ENCODE results near the gene PCMTD2.
A peak's percentile ranks its signal among the peaks of the same experiment; 100 is the strongest.

PCMTD2 gene

GRCh38 chr20:64238115-64238825, 17.3 kb upstream of the PCMTD2 start:
- CTCF ChIA-PET: no interaction called here
- H3K27ac ChIP-seq (ENCODE audit: extremely low read depth, low read depth, low read length): no peak overlapping the region
- no peak overlapping the region for H3K4me3 ChIP-seq (ENCODE audit: low read depth, low read length)
- no peaks in the 10 kb centered on the region for H3K9me3 ChIP-seq (ENCODE audit: control insufficient read depth, insufficient read depth, low read depth, low read length)
- POLR2A ChIA-PET: no interaction called here
- TF ChIP-seq ZNF514 (tag by site-specific recombination; IDR thresholded peaks at IDR 0.05): no peak
- TF ChIP-seq SCRT2 (tag by site-specific recombination; IDR thresholded peaks at IDR 0.05): 0 out of 2 replicates have a peak, but pooled peaks have one; percentile 34
- H3K4me1 ChIP-seq (ENCODE audit: control insufficient read depth, insufficient read depth, low read length): no peaks in the 10 kb centered on the region
- H3K36me3 ChIP-seq (ENCODE audit: control insufficient read depth in 2 of 2, insufficient read depth in 1 of 2, low read length in 2 of 2): no peaks in the 10 kb centered on the region

GRCh38 chr20:64238851-64239387, 16.6 kb upstream of the PCMTD2 start:
- no peaks in the 10 kb centered on the region for H3K36me3 ChIP-seq (ENCODE audit: control insufficient read depth in 2 of 2, insufficient read depth in 1 of 2, low read length in 2 of 2)
- H3K4me1 ChIP-seq (ENCODE audit: control insufficient read depth, insufficient read depth, low read length): no peaks in the 10 kb centered on the region
- no peaks in the 10 kb centered on the region for H3K9me3 ChIP-seq (ENCODE audit: control insufficient read depth, insufficient read depth, low read depth, low read length)
- H3K4me3 ChIP-seq (ENCODE audit: low read depth, low read length): no peak overlapping the region
- no peak overlapping the region for H3K27ac ChIP-seq (ENCODE audit: extremely low read depth, low read depth, low read length)
- ChIA-PET POLR2A (no interaction called here), CTCF (no interaction called here)
- TF ChIP-seq ZNF48 (tag by site-specific recombination; IDR thresholded peaks at IDR 0.05) (no peak), CTCF (tag by site-specific recombination; IDR thresholded peaks at IDR 0.05) (0 out of 2 replicates have a peak, but pooled peaks have one; percentile 12), ZNF837 (tag by site-specific recombination; IDR thresholded peaks at IDR 0.05) (no peak)

- no peaks in the 10 kb centered on the region for H3K4me1 ChIP-seq (ENCODE audit: control insufficient read depth, insufficient read depth, low read length)
- CTCF ChIA-PET: no interaction called here
- H3K36me3 ChIP-seq (ENCODE audit: control insufficient read depth in 2 of 2, insufficient read depth in 1 of 2, low read length in 2 of 2): no peaks in the 10 kb centered on the region
- no peaks in the 10 kb centered on the region for H3K9me3 ChIP-seq (ENCODE audit: control insufficient read depth, insufficient read depth, low read depth, low read length)
- H3K4me3 ChIP-seq (ENCODE audit: low read depth, low read length): no peak overlapping the region
- POLR2A ChIA-PET: no interaction called here
- TF ChIP-seq ZNF600 (tag by site-specific recombination; IDR thresholded peaks at IDR 0.05) (no peak), ZNF266 (tag by site-specific recombination; IDR thresholded peaks at IDR 0.05; ENCODE audit: low read depth) (no peak), MZF1 (tag by site-specific recombination; IDR thresholded peaks at IDR 0.05; ENCODE audit: borderline replicate concordance) (no peak), ZNF221 (tag by site-specific recombination; IDR thresholded peaks at IDR 0.05; ENCODE audit: borderline replicate concordance) (no peak), ZNF366 (tag by site-specific recombination; conservative IDR thresholded peaks at IDR 0.05) (no peak), ZFHX2 (tag by site-specific recombination; conservative IDR thresholded peaks at IDR 0.05) (no peak), ZNF202 (tag by site-specific recombination; IDR thresholded peaks at IDR 0.05; ENCODE audit: borderline replicate concordance) (no peak), ZNF623 (tag by site-specific recombination; IDR thresholded peaks at IDR 0.05) (no peak), FEZF1 (tag by site-specific recombination; IDR thresholded peaks at IDR 0.05) (no peak), ZNF140 (tag by site-specific recombination; IDR thresholded peaks at IDR 0.05) (no peak), ZNF76 (tag by site-specific recombination; IDR thresholded peaks at IDR 0.05; ENCODE audit: borderline replicate concordance, low read depth) (no peak), ZBTB6 (tag by site-specific recombination; IDR thresholded peaks at IDR 0.05) (no peak), PRDM4 (tag by site-specific recombination; IDR thresholded peaks at IDR 0.05) (no peak), ZNF658 (tag by site-specific recombination; IDR thresholded peaks at IDR 0.05) (no peak), ZBTB8A (tag by site-specific recombination; IDR thresholded peaks at IDR 0.05) (no peak), ZFP41 (tag by site-specific recombination; IDR thresholded peaks at IDR 0.05; ENCODE audit: borderline replicate concordance) (no peak)
- TF ChIP-seq, protein P1, sequence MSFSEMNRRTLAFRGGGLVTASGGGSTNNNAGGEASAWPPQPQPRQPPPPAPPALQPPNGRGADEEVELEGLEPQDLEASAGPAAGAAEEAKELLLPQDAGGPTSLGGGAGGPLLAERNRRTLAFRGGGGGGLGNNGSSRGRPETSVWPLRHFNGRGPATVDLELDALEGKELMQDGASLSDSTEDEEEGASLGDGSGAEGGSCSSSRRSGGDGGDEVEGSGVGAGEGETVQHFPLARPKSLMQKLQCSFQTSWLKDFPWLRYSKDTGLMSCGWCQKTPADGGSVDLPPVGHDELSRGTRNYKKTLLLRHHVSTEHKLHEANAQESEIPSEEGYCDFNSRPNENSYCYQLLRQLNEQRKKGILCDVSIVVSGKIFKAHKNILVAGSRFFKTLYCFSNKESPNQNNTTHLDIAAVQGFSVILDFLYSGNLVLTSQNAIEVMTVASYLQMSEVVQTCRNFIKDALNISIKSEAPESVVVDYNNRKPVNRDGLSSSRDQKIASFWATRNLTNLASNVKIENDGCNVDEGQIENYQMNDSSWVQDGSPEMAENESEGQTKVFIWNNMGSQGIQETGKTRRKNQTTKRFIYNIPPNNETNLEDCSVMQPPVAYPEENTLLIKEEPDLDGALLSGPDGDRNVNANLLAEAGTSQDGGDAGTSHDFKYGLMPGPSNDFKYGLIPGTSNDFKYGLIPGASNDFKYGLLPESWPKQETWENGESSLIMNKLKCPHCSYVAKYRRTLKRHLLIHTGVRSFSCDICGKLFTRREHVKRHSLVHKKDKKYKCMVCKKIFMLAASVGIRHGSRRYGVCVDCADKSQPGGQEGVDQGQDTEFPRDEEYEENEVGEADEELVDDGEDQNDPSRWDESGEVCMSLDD (tag by site-specific recombination; IDR thresholded peaks at IDR 0.05): no peak
- no peak overlapping the region for H3K27ac ChIP-seq (ENCODE audit: extremely low read depth, low read depth, low read length)
Measured at GRCh38 chr20:64239449-64240242, 15.9 kb upstream of the PCMTD2 start.
